Motor neuron (in vitro differentiated cells): ENCODE data around the gene COL6A1. TPM values are rescaled to one million over a fixed set of nuclear protein-coding genes. Genes with fewer than 3 reads are reported as not detected.

Experiments used
- ATAC-seq, 8 experiments: fragments of 200-7000 bp; cut with Tn5 transposase; replicated peaks in 6 of 8; 2 replicates each; pipeline ENCODE4 v1.8.0; 2021; ENCODE audit warnings: mild to moderate bottlenecking in 8 of 8, moderate library complexity in 8 of 8
- H3K27ac ChIP-seq, 2 donors: fragments of 250-450 bp; sonication (Bioruptor Pico); 2 replicates each; pipeline ENCODE4 v1.9.0; 2021; ENCODE audit warnings: antibody characterized with exemption in 2 of 2, mild to moderate bottlenecking in 2 of 2, moderate library complexity in 1 of 2
- H3K4me1 ChIP-seq, 2 donors: fragments of 250-450 bp; sonication (Bioruptor Pico); replicated peaks in 1 of 2; 2 replicates each; pipeline ENCODE4 v1.6.1; 2021; ENCODE audit warnings: antibody characterized with exemption in 2 of 2, mild to moderate bottlenecking in 2 of 2, moderate library complexity in 1 of 2
- H3K4me3 ChIP-seq, 5 donors: fragments of 250-450 bp; sonication (Bioruptor Pico); 2 replicates each; pipeline ENCODE4 v1.9.0; 2021; ENCODE audit warnings: antibody characterized with exemption in 5 of 5, mild to moderate bottlenecking in 5 of 5, moderate library complexity in 4 of 5
- WGBS, 10 experiments: fragments of 450-650 bp; shearing (Covaris generic); methylation state at CpG; one replicate each; pipeline ENCODE4 v1.0.0; 2022; 5-methylcytosine and 5-hydroxymethylcytosine counted together
- in situ Hi-C, 9 experiments: fragments of 400-800 bp; cut with MboI; loops; one replicate each; pipeline ENCODE4 v1.15.0; 2021; ENCODE audit warnings: low sequenced_read_pairs in 9 of 9, low pct_unique_long_range_greater_than_20kb in 2 of 9; ENCODE audit not compliant: unreplicated experiment in 9 of 9
- total RNA-seq, 8 experiments: library from RNA; unstranded; fragments of 300-600 nt; gene quantifications; 2 replicates each; pipeline versions ENCODE4 v1.2.3 to v1.2.4, GENCODE V29; 2022

The COL6A1 gene
- total RNA-seq, 8 experiments from 2014 or later = 12.4 to 184 (median 81.7) TPM

- in situ Hi-C loops = no loop called here
Observed at GRCh38 chr21:45962531-45963231, 18.9 kb upstream of the COL6A1 start.

DNA sequence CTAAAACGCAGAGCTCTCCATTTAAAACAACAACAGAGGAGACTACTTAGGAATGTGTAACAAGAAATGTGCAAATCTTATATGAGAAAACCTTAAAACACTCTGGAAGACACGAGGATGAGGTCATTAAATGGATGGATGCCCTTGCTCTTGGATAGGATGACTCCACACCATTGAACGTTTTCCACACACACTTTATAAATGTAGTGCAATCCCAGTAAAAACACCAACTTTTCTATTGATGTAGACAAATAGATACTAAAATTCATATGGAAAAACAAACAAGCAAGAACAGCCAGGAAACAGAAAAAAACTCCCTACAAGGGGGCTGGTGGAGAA is 18.4 kb upstream of the COL6A1 start:
- 0 to 81% (median 53%) methylated on average over 1 to 3 of the region's 3 CpGs; no CpG with 5 or more reads in 1 of the 10 experiments for WGBS, 10 experiments
- H3K4me3 ChIP-seq = no peak overlapping the region
- no peaks in the 10 kb centered on the region for H3K4me1 ChIP-seq
- H3K27ac ChIP-seq = no peak overlapping the region
- in situ Hi-C loops = no loop called here
- ATAC-seq = peak in 1 of 8 experiments; percentile 22

More at GRCh38 chr21:45962531-45963231, 18.9 kb upstream of the COL6A1 start:
- WGBS, 10 experiments = 48 to 81% (median 71%) methylated on average over 1 to 4 of the region's 4 CpGs; no CpG with 5 or more reads in 4 of the 10 experiments
- no peak overlapping the region for H3K27ac ChIP-seq
- no peak overlapping the region for H3K4me3 ChIP-seq
- no peaks in the 10 kb centered on the region for H3K4me1 ChIP-seq
- peak in 2 of 8 experiments; percentile 8 to 38 for ATAC-seq

- Histone ChIP-seq H3K4me3 (no peak overlapping the region), H3K4me1 (no peaks in the 10 kb centered on the region), H3K27ac (no peak overlapping the region)
- 0 to 50% (median 27%) methylated on average over 1 of the region's 1 CpG; no CpG with 5 or more reads in 6 of the 10 experiments for WGBS, 10 experiments
- in situ Hi-C loops = no loop called here
- no peak for ATAC-seq
Observed at GRCh38 chr21:45964649-45965048, 16.9 kb upstream of the COL6A1 start.

DNA sequence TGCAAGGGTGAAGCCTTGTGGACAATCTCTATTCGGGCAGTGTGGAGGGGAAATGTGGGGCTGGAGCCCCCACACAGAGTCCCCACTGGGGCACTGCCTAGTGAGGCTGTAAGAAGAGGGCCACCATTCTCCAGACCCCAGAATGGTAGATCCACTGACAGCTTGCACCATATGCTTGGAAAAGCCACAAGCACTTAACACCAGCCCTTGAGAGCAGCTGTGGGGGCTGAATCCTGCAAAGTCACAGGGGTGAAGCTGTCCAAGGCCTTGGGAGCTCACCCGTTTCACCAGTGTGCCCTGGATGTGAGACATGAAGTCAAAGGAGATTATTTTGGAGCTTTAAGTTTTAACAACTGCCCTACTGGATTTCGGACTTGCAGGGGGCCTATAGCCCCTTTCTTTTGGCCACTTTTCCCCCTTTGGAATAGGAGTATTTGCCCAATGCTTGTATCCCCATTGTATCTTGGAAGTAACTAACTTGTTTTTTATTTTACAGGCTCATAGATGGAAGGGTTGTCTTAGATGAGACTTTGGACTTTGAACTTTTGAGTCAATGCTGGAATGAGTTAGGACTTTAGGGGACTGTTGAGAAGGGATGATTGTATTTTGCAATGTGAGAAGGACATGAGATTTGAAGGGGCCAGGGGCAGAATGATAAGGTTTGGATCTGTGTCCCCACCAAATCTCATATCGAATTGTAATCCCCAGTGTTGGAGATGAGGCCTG is 16.3 kb upstream of the COL6A1 start:
- no peaks in the 10 kb centered on the region for H3K4me1 ChIP-seq
- WGBS, 10 experiments = 17 to 100% (median 70%) methylated on average over 1 to 4 of the region's 4 CpGs
- in situ Hi-C loops = no loop called here
- no peak for ATAC-seq
- H3K27ac ChIP-seq = no peak overlapping the region
- H3K4me3 ChIP-seq = no peak overlapping the region

DNA sequence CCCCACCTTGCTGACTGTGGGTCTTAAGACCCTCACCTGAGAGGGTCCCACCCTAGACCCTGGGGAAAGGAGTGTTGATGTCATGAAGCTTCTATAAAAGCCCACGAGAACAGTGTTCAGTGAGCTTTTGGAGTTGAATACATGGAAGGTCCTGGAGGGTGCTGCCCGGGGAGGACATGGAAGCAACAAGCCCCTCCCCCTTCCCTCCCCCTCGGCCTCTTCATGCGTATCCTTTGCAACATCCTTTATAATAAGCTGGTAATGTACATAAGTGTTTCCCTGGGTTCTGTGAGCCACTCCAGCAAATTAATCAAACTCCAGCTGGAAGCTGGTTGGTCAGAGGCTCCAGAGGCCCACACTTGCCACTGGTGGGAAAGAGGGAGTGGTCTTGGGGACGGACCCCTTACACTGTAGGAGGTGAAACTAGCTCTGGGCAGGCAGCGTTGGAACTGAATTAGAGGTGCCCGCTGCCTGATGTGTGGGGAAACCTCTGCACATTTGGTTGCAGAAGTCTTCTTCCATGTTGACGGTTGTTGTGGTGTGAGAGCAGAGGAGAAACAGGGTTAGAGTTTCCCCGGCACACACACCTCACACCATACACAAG is 14.7 kb upstream of the COL6A1 start:
- WGBS, 10 experiments = 0 to 100% (median 80%) methylated on average over 1 to 3 of the region's 9 CpGs; no CpG with 5 or more reads in 4 of the 10 experiments
- H3K27ac ChIP-seq = no peak overlapping the region
- in situ Hi-C loops = no loop called here
- peaks cover 3 to 13% of the 10 kb centered on the region in 2 donors for H3K4me1 ChIP-seq
- ATAC-seq = no peak
- no peak overlapping the region for H3K4me3 ChIP-seq

DNA sequence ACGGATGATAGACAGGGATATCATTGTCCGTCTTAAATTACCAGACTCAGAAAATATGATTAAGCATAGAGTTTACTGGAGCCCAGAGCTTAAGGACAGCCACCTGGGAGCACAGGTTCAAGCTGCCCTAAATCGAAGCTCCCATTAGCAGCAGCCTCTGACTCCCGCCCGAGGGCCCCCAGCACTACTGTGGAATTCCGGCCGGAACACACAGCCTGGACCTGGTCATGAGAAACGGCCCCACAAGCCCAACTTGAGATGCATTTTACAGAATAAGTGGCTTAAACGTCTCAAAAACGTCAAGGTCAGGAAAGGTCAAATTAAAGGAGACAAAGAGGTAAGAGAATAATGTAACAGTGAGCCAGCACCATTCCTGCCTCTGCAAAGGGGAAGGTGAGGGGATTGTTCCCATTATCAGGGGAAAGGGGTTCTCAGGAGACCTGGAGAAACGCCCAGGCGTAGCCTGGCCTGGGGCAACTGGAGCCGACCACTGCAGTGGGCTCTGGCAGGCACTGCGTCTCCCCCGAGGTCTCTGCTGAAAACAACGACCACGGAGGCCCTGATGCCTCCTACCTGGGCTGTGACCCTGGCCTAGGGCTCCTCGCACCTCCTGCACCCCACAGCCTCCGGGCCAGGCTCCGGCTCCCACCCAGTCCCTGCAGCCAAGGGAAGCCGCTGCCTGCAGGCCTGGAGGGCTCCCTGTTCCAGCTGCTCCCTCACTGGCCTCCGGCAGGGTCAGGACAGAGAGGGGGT is 11.5 kb upstream of the COL6A1 start:
- no peak overlapping the region for H3K27ac ChIP-seq
- no peak overlapping the region for H3K4me3 ChIP-seq
- peak in 3 of 8 experiments; percentile 1 to 2 (median 1) for ATAC-seq
- peaks cover 29 to 44% of the 10 kb centered on the region in 2 donors for H3K4me1 ChIP-seq
- in situ Hi-C loops = loop anchor here in 1 of 9 experiments (10.0 kb wide), 1 partner anchor 145 kb away; no protein-coding TSS in a partner anchor
- WGBS, 10 experiments = 0 to 100% (median 60%) methylated on average over 1 to 11 of the region's 22 CpGs; no CpG with 5 or more reads in 1 of the 10 experiments

GRCh38 chr21:45970674-45971615 is 10.6 kb upstream of the COL6A1 start:
- Histone ChIP-seq H3K4me1 (peaks cover 38 to 49% of the 10 kb centered on the region in 2 donors), H3K4me3 (no peak overlapping the region), H3K27ac (no peak overlapping the region)
- WGBS, 10 experiments = 6 to 55% (median 23%) methylated on average over 3 to 4 of the region's 25 CpGs; no CpG with 5 or more reads in 7 of the 10 experiments
- in situ Hi-C loops = loop anchor here in 1 of 9 experiments (10.0 kb wide), 1 partner anchor 144 kb away; no protein-coding TSS in a partner anchor
- peak in 7 of 8 experiments; percentile 7 to 65 (median 56) for ATAC-seq

DNA sequence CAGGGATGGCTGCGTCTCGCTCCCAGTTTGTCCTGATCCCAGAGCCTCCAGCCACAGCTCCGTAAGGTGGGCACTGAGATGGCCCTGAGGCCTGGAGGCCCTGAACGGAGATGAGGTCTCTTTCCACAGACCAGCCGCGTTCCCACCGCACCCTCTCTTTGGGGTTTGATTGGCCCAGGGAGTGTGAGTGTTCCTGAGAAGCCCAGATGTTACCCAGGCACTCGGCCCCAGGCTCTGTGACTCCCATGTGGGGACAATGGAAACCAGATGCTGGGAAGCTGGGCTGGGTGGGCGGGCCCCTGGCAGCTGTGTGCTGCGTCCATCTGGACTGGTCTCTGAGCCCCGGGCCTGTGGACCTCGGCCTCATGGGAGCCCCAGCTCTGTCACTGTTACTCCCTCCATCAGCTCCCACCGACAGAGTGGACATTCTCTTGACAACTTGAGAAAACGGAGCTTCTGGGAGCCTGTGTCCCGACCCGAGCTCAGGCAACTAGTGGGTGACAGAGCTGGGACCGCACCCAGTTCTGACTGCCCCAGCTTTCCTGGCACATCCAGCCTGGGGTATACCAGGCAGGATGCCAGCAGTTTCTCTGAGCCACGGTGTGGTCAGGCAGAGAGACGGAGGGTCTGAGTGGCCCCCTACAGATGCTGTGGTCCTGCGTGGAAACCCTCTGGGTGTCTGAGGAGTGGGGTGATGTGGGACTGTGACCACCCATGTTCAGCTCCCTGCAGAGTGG is 9.8 kb upstream of the COL6A1 start:
- ATAC-seq = peak in 3 of 8 experiments; percentile 16 to 23 (median 21)
- no peak overlapping the region for H3K4me3 ChIP-seq
- H3K4me1 ChIP-seq = peaks cover 41 to 53% of the 10 kb centered on the region in 2 donors
- in situ Hi-C loops = loop anchor here in 1 of 9 experiments (10.0 kb wide), 1 partner anchor 143 kb away; no protein-coding TSS in a partner anchor
- WGBS, 10 experiments = 0 to 65% (median 59%) methylated on average over 2 to 3 of the region's 20 CpGs; no CpG with 5 or more reads in 6 of the 10 experiments
- H3K27ac ChIP-seq = no peak overlapping the region

DNA sequence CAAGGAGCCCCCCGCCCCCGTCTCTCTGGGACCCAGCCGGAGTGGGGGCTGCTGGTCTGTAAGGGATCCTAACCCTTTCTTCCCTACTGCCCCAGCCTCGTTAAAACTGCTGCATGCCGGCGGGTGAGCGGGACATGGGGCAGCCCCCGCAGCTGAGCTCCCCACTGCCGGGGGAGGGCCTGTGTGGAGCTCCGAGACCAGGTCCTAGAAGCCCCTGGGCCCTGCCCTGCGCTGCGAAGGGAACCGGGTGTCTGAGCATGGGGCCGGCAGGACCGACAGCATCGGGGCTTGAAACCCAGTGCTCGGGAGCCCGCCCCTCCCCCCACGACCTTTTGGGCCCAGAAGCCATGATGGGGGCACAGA is 9.2 kb upstream of the COL6A1 start:
- no peak for ATAC-seq
- 0 to 69% (median 40%) methylated on average over 1 to 11 of the region's 19 CpGs; no CpG with 5 or more reads in 6 of the 10 experiments for WGBS, 10 experiments
- H3K27ac ChIP-seq = peak overlapping the region; percentile 29 to 75
- H3K4me3 ChIP-seq = no peak overlapping the region
- in situ Hi-C loops = loop anchor here in 1 of 9 experiments (10.0 kb wide), 1 partner anchor 142 kb away; no protein-coding TSS in a partner anchor
- peaks cover 42 to 56% of the 10 kb centered on the region in 2 donors for H3K4me1 ChIP-seq

- peak in 6 of 8 experiments; percentile 1 to 58 (median 12) for ATAC-seq
- H3K4me3 ChIP-seq = no peak overlapping the region
Observed at GRCh38 chr21:45972716-45973474, 8.7 kb upstream of the COL6A1 start.

More at GRCh38 chr21:45972716-45973474, 8.7 kb upstream of the COL6A1 start:
- in situ Hi-C loops = loop anchor here in 1 of 9 experiments (10.0 kb wide), 1 partner anchor 142 kb away; no protein-coding TSS in a partner anchor
- WGBS, 10 experiments = 0 to 40% (median 20%) methylated on average over 1 to 10 of the region's 58 CpGs; no CpG with 5 or more reads in 4 of the 10 experiments
- Histone ChIP-seq H3K4me1 (peaks cover 43 to 58% of the 10 kb centered on the region in 2 donors), H3K27ac (peak overlapping the region; percentile 29 to 75)
